Measurements from ENCODE around the gene MYO1F. TPM values are rescaled to one million over a fixed set of nuclear protein-coding genes. Genes with fewer than 3 reads are reported as not detected.

MYO1F gene
- total and polyA plus RNA-seq, 10 of the 15 experiments (the other 5 are each of a cell fraction or from before 2014, with no cell fraction given) = 3.5 to 49.4 (median 31.3) TPM

- intact Hi-C loops (cut with micrococcal nuclease; ENCODE audit: unreplicated experiment) = no loop called here
Observed at GRCh38 chr19:8482696-8483095, 94.5 kb downstream of the MYO1F start.

GRCh38 chr19:8481616-8482015 is 95.6 kb downstream of the MYO1F start:
- peaks cover 10% of the 10 kb centered on the region for H4K20me1 ChIP-seq (ENCODE audit: control insufficient read depth, insufficient read depth)
- peaks cover 27% of the 10 kb centered on the region for H3K79me2 ChIP-seq (ENCODE audit: control insufficient read depth, insufficient read depth, low read length)
- H3K27me3 ChIP-seq (replicated peaks in 1 of 2; ENCODE audit: control insufficient read depth in 2 of 2, insufficient read depth in 2 of 2, low read length in 1 of 2) = no peaks in the 10 kb centered on the region
- H3K9me3 ChIP-seq (replicated peaks; ENCODE audit: control insufficient read depth, insufficient read depth, low read length) = no peaks in the 10 kb centered on the region
- POLR2A ChIA-PET = no interaction called here
- H3K36me3 ChIP-seq (ENCODE audit: control insufficient read depth in 2 of 2, insufficient read depth in 2 of 2, low read length in 1 of 2) = peaks cover 46 to 54% of the 10 kb centered on the region in 2 experiments
- H3K4me2 ChIP-seq (ENCODE audit: control insufficient read depth, insufficient read depth) = no peak overlapping the region
- SMC1A ChIA-PET (ENCODE audit: uncharacterized antibody, unreplicated experiment) = interaction anchor here (0.6 kb wide), 1 partner anchor 20 kb away, joined by 3 read pairs; no protein-coding TSS in a partner anchor
- FAIRE-seq (no peak), ATAC-seq (no peak), DNase-seq (ENCODE audit: low read depth, low spot score) (no peak)
- RAD21 ChIA-PET (ENCODE audit: unreplicated experiment) = no interaction called here
- H3K4me3 ChIP-seq = no peak overlapping the region
- no peaks in the 10 kb centered on the region; the same call in 1 of the 2 replicates for H3K4me1 ChIP-seq (ENCODE audit: control insufficient read depth, insufficient read depth, low read length)
- BruUV-seq (replicated peaks) = no TSS peak
- over 99% methylated on average over 6 of the region's 6 CpGs for WGBS (ENCODE audit: insufficient coverage, insufficient replicate concordance, low lambda C conversion rate, missing lambda C conversion rate)
- no peak overlapping the region for H2AFZ ChIP-seq (ENCODE audit: control insufficient read depth, low read depth, low read length)
- intact Hi-C loops (cut with micrococcal nuclease; ENCODE audit: unreplicated experiment) = no loop called here
- CTCF ChIA-PET = no interaction called here
- H3K9ac ChIP-seq (ENCODE audit: control insufficient read depth, insufficient read depth, low read length) = no peak overlapping the region
- in situ Hi-C loops (cut with MboI) = no loop called here
- H3K27ac ChIP-seq (ENCODE audit: control insufficient read depth, insufficient read depth) = no peak overlapping the region
- TF ChIP-seq TARDBP (IDR thresholded peaks at IDR 0.05; ENCODE audit: borderline replicate concordance) (no peak), BCLAF1 (IDR thresholded peaks at IDR 0.05) (no peak), ATF7 (IDR thresholded peaks at IDR 0.05; ENCODE audit: low read depth) (no peak), USF1 (IDR thresholded peaks at IDR 0.05; ENCODE audit: borderline replicate concordance, extremely low read length, insufficient read depth, low read depth, low read length) (no peak), YBX1 (IDR thresholded peaks at IDR 0.05) (no peak), CREM (IDR thresholded peaks at IDR 0.05; ENCODE audit: low read depth) (no peak), KLF5 (IDR thresholded peaks at IDR 0.05; ENCODE audit: partially characterized antibody) (no peak), PBX3 (IDR thresholded peaks at IDR 0.05; ENCODE audit: insufficient replicate concordance, low read depth, low read length) (no peak)

More at GRCh38 chr19:8482696-8483095, 94.5 kb downstream of the MYO1F start:
- Histone ChIP-seq H3K4me3 (no peak overlapping the region), H3K9ac (ENCODE audit: control insufficient read depth, insufficient read depth, low read length) (no peak overlapping the region), H2AFZ (ENCODE audit: control insufficient read depth, low read depth, low read length) (no peak overlapping the region), H3K36me3 (ENCODE audit: control insufficient read depth in 2 of 2, insufficient read depth in 2 of 2, low read length in 1 of 2) (peaks cover 49 to 60% of the 10 kb centered on the region in 2 experiments), H3K4me1 (ENCODE audit: control insufficient read depth, insufficient read depth, low read length) (peaks cover 7% of the 10 kb centered on the region), H3K27ac (ENCODE audit: control insufficient read depth, insufficient read depth) (no peak overlapping the region), H3K4me2 (ENCODE audit: control insufficient read depth, insufficient read depth) (no peak overlapping the region), H3K9me3 (replicated peaks; ENCODE audit: control insufficient read depth, insufficient read depth, low read length) (no peaks in the 10 kb centered on the region), H4K20me1 (ENCODE audit: control insufficient read depth, insufficient read depth) (peaks cover 10% of the 10 kb centered on the region), H3K27me3 (replicated peaks in 1 of 2; ENCODE audit: control insufficient read depth in 2 of 2, insufficient read depth in 2 of 2, low read length in 1 of 2) (no peaks in the 10 kb centered on the region), H3K79me2 (ENCODE audit: control insufficient read depth, insufficient read depth, low read length) (peaks cover 23% of the 10 kb centered on the region)
- CTCF ChIA-PET = no interaction called here
- WGBS (ENCODE audit: insufficient coverage, insufficient replicate concordance, low lambda C conversion rate, missing lambda C conversion rate) = 97% methylated on average over 11 of the region's 11 CpGs
- no peak for ATAC-seq
- no peak for DNase-seq (ENCODE audit: low read depth, low spot score)
- TF ChIP-seq KLF5 (IDR thresholded peaks at IDR 0.05; ENCODE audit: partially characterized antibody) (no peak), JUND (IDR thresholded peaks at IDR 0.05; ENCODE audit: low read depth, low read length) (no peak), NR2F1 (conservative IDR thresholded peaks at IDR 0.05) (no peak), SMAD5 (IDR thresholded peaks at IDR 0.05; ENCODE audit: low read depth) (no peak), IKZF1 (conservative IDR thresholded peaks at IDR 0.05) (no peak), CREM (IDR thresholded peaks at IDR 0.05; ENCODE audit: low read depth) (no peak)
- RAD21 ChIA-PET (ENCODE audit: unreplicated experiment) = no interaction called here
- POLR2A ChIA-PET = interaction anchor here (0.6 kb wide), 1 partner anchor 558 kb away, joined by 3 read pairs; no protein-coding TSS in a partner anchor
- FAIRE-seq = no peak
- BruUV-seq (replicated peaks) = no TSS peak
- SMC1A ChIA-PET (ENCODE audit: uncharacterized antibody, unreplicated experiment) = no interaction called here
- in situ Hi-C loops (cut with MboI) = no loop called here
